GM21515 (cell line): ENCODE results near the gene CHRDL1.
"Not testable (repeated sequence)": the region's sequence is repeated elsewhere in the genome, so short reads cannot be mapped to it uniquely, and the experiment has no call there.

ENCODE experiments used
- ATAC-seq: cut with Tn5 transposase; IDR thresholded peaks from one replicate; pipeline ENCODE4 v1.9.1; 2021; ENCODE audit not compliant: unreplicated experiment

Gene CHRDL1

GRCh38 chrX:110667706-110668105 lies 127.9 kb downstream of the CHRDL1 start:
- no peak for ATAC-seq

- peak; percentile 58 for ATAC-seq
Measured at GRCh38 chrX:110665223-110666002, 130.2 kb downstream of the CHRDL1 start.

- ATAC-seq = no peak
Measured at GRCh38 chrX:110657073-110657472, 138.5 kb downstream of the CHRDL1 start.

- not testable (repeated sequence) for ATAC-seq
Measured at GRCh38 chrX:110654280-110654679, 141.3 kb downstream of the CHRDL1 start.

- ATAC-seq = no peak
Measured at GRCh38 chrX:110646386-110646785, 149.2 kb downstream of the CHRDL1 start.
